K562 (cell line): Measurements from ENCODE around the gene GPHN. TPM values are rescaled to one million over a fixed set of nuclear protein-coding genes. Genes with fewer than 3 reads are reported as not detected.

ENCODE experiments used
- ATAC-seq: fragments of 200-7000 bp; cut with Tn5 transposase; 3 replicates; pipeline ENCODE4 v1.9.1; 2020; ENCODE audit warnings: moderate library complexity
- BruUV-seq: library from RNA; stranded (reverse); fragments of 400-500 nt; replicated peaks from 2 replicates; lab custom pipeline; 2021; lab: Mats Ljungman, UMichigan
- CTCF ChIA-PET: fragments of 300-600 bp; formaldehyde crosslinking; extraction: SDS; loops from one replicate; lab custom pipeline; 2021; ENCODE audit warnings: low intra/inter-chr PET ratio; lab: Yijun Ruan, JAX
- POLR2A ChIA-PET: fragments of 300-600, 350-650 bp; sonication (Branson Sonifier 250); formaldehyde crosslinking; extraction: SDS; loops from one replicate; lab custom pipeline; 2021; ENCODE audit warnings: antibody characterized with exemption, inconsistent platforms; lab: Yijun Ruan, JAX
- DNase-seq, 4 experiments: peaks; one replicate each; pipeline versions ENCODE4 v3.0.0 to v3.0.0-alpha.2; 2011 to 2018; ENCODE audit warnings: low spot score in 3 of 4, mixed read lengths in 3 of 4; ENCODE audit errors: extremely low read depth in 1 of 4
- FAIRE-seq: peaks from 2 replicates; lab custom pipeline; 2011; peaks lifted over from hg19 to GRCh38; lab: Jason Lieb, UNC
- H2AFZ ChIP-seq: 2 replicates; pipeline ENCODE4 v1.6.0; 2011; ENCODE audit warnings: low read depth, low read length, control low read depth, inconsistent platforms
- H3K27ac ChIP-seq: fragments of 200-600 bp; 3 replicates; pipeline ENCODE4 v1.8.0; 2011; ENCODE audit warnings: low read depth, mild to moderate bottlenecking, control low read depth, inconsistent platforms, low read length, moderate library complexity, mixed read lengths; ENCODE audit errors: extremely low read depth
- H3K27me3 ChIP-seq, 2 experiments: fragments of 300-600 bp in 1 of 2; 2 replicates in 1 of 2; 3 replicates in 1 of 2; pipeline versions ENCODE4 v1.6.0 to v1.8.0; 2011; ENCODE audit warnings: inconsistent platforms in 2 of 2, low read length in 2 of 2, mild to moderate bottlenecking in 1 of 2, mixed read lengths in 1 of 2, moderate library complexity in 1 of 2; ENCODE audit not compliant: control insufficient read depth in 2 of 2, insufficient read depth in 2 of 2
- H3K36me3 ChIP-seq: fragments of 300-600 bp; 3 replicates; pipeline ENCODE4 v1.8.0; 2011; ENCODE audit warnings: mild to moderate bottlenecking, low read length, inconsistent platforms; ENCODE audit not compliant: control insufficient read depth, insufficient read depth
- H3K4me1 ChIP-seq, 2 experiments: fragments of 200-600 bp in 1 of 2; replicated peaks in 1 of 2; 2 replicates in 1 of 2; 3 replicates in 1 of 2; pipeline versions ENCODE4 v1.5.1 to v1.8.0; 2011; ENCODE audit warnings: inconsistent platforms in 2 of 2, low read length in 2 of 2, mild to moderate bottlenecking in 1 of 2, mixed read lengths in 1 of 2, moderate library complexity in 1 of 2; ENCODE audit not compliant: control insufficient read depth in 2 of 2, insufficient read depth in 2 of 2
- H3K4me2 ChIP-seq: 2 replicates; pipeline ENCODE4 v1.6.1; 2011; ENCODE audit warnings: low read length, control low read depth, inconsistent platforms, mixed read lengths; ENCODE audit not compliant: insufficient read depth
- H3K4me3 ChIP-seq: fragments of 200-600 bp; sonication (generic), shearing (Covaris generic); 2 replicates; pipeline ENCODE4 v1.5.1; 2016; ENCODE audit warnings: control low read depth, inconsistent platforms
- H3K79me2 ChIP-seq: fragments of 200-600 bp; 3 replicates; pipeline ENCODE4 v1.8.0; 2011; ENCODE audit warnings: low read length, inconsistent platforms; ENCODE audit not compliant: control insufficient read depth, insufficient read depth
- H3K9ac ChIP-seq, 2 experiments: 2 replicates each; pipeline versions ENCODE4 v1.6.0 to v1.6.1; 2011; ENCODE audit warnings: low read depth in 2 of 2, low read length in 2 of 2, control low read depth in 1 of 2, inconsistent platforms in 1 of 2, mild to moderate bottlenecking in 1 of 2, mixed read lengths in 1 of 2; ENCODE audit not compliant: insufficient read depth in 1 of 2
- H3K9me1 ChIP-seq: one replicate; pipeline ENCODE4 v1.6.0; 2011; ENCODE audit warnings: inconsistent platforms, mild to moderate bottlenecking, low read length, moderate library complexity; ENCODE audit not compliant: control insufficient read depth, insufficient read depth
- H3K9me3 ChIP-seq: replicated peaks from 2 replicates; pipeline ENCODE4 v1.5.1; 2011; ENCODE audit warnings: low read depth, low read length, inconsistent platforms; ENCODE audit not compliant: control insufficient read depth, insufficient read depth
- H4K20me1 ChIP-seq: replicated peaks from 2 replicates; pipeline ENCODE4 v1.6.1; 2011; ENCODE audit warnings: low read length, inconsistent platforms, mixed read lengths; ENCODE audit not compliant: control insufficient read depth, insufficient read depth
- RAD21 ChIP-seq, 2 experiments: fragments of 250-450 bp in 1 of 2; fragments of 450-650 bp in 1 of 2; sonication (Bioruptor Pico) in 1 of 2; formaldehyde crosslinking in 1 of 2; IDR thresholded peaks in 1 of 2; conservative IDR thresholded peaks in 1 of 2; 2 replicates each; pipeline versions ENCODE4 v1.4.0 to v1.8.0; 2020 to 2022; ENCODE audit warnings: mild to moderate bottlenecking in 2 of 2, moderate library complexity in 1 of 2
- ZNF699 ChIP-seq: fragments of 250-450 bp; sonication (Bioruptor Pico); IDR thresholded peaks from 2 replicates; pipeline ENCODE4 v1.8.0; 2021; ENCODE audit warnings: mild to moderate bottlenecking, moderate library complexity; ENCODE audit not compliant: insufficient replicate concordance
- WGBS: fragments of 100-300 bp; shearing (Covaris generic); methylation state at CpG from one replicate; pipeline ENCODE4 v1.1.6; 2016; ENCODE audit warnings: low coverage, mixed read lengths; ENCODE audit not compliant: insufficient coverage; ENCODE audit errors: missing lambda C conversion rate; 5-methylcytosine and 5-hydroxymethylcytosine counted together
- in situ Hi-C: fragments of 300-500 bp; cut with MboI; formaldehyde crosslinking; loops from 4 replicates; pipeline ENCODE4 v1.15.0; 2018; ENCODE audit warnings: inconsistent platforms, mixed read lengths
- intact Hi-C: fragments of 100-400 bp; cut with micrococcal nuclease; formaldehyde crosslinking; loops from 2 replicates; pipeline ENCODE4 v1.14.2; 2022
- polyA plus RNA-seq, 8 experiments: library from polyadenylated mRNA; depleted of rRNA in 4 of 8; stranded (reverse) in 5 of 8; unstranded in 3 of 8; fragments of >200 nt; fragmentation: Nextera tagmentation in 2 of 8; fragmentation: Illumina TruSeq in 1 of 8; extraction: Ambion mirVana in 2 of 8; extraction: Trizol in 1 of 8; gene quantifications; 2 replicates each; pipeline versions ENCODE4 v1.2.1 to v1.2.3, GENCODE V29; 2011 to 2014; ENCODE audit warnings: inconsistent platforms in 1 of 8, missing spikeins in 1 of 8
- total RNA-seq, 7 experiments: library from RNA; depleted of rRNA in 6 of 7; stranded (reverse); fragments of >200 nt in 6 of 7; fragmentation: Illumina TruSeq in 2 of 7; extraction: Trizol in 2 of 7; gene quantifications; 2 replicates each; pipeline versions ENCODE4 v1.2.1 to v1.2.3, GENCODE V29; 2011 to 2021; ENCODE audit warnings: low replicate concordance in 1 of 7
- TF ChIP-seq, protein P1 (sequence below), 3 experiments: fragments of 200-800 bp in 1 of 3; fragments of 250-450 bp in 1 of 3; fragments of 450-650 bp in 1 of 3; sonication (Bioruptor Pico) in 1 of 3; sonication (Bioruptor generic) in 1 of 3; formaldehyde crosslinking in 1 of 3; IDR thresholded peaks; 2 replicates each; pipeline versions ENCODE4 v1.6.1 to v1.8.0; 2016 to 2022; ENCODE audit warnings: mild to moderate bottlenecking in 2 of 3, missing genetic modification characterization in 2 of 3, missing compliant biosample characterization in 1 of 3, moderate library complexity in 1 of 3
- TF ChIP-seq, protein P2 (sequence below), 3 experiments: IDR thresholded peaks in 2 of 3; conservative IDR thresholded peaks in 1 of 3; 2 replicates each; pipeline ENCODE4 v1.5.1; 2011 to 2012; ENCODE audit warnings: low read length in 3 of 3, mild to moderate bottlenecking in 3 of 3, control low read depth in 2 of 3, improper control_type of control experiment in 1 of 3, inconsistent platforms in 1 of 3, low read depth in 1 of 3, mixed read lengths in 1 of 3, moderate library complexity in 1 of 3; ENCODE audit not compliant: insufficient read depth in 2 of 3

The GPHN gene
- total and polyA plus RNA-seq, 9 of the 15 experiments (the other 6 are each of a cell fraction or from before 2014, with no cell fraction given), result 5.9 to 16.0 (median 11.4) TPM

DNA sequence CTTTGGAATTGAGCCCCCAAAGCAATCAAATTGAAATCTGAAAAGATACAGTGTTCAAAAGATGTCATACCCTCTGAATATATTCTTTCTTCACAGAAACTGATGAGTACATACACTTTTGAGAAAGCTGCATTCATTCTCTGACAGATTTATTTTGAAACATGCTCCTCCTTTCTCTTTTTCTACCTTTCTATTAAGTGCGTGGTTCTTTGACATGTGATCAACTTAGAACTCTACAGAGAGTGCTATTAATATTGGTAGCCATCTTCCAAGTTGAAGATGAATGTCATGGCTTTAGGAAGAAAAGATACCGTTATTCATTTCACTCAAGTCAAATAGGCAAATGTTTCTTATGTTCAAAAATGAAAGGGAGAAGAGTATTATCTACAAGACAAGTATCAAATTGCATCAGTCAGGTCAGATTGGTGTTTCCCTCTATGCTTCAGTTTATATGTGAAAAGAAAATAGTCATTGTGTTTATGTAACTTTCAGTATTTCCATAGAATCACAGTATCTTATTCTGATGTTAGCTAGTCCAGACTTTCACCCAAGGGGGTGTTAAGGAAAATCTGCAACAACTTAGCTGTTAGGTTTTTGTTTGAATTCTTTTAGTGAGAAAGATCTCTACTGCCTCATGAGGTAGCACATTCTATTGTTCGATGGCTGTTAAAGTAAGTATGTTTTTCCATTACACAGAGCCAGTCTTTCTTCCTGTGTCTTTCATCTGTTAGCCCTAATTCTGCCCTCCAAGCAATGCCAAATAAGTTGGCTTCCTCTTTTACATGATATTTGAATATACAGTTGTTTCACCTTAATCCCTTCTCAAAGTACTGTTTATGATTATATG is 625.9 kb downstream of the GPHN start:
- in situ Hi-C loops, result no loop called here
- ChIA-PET CTCF (no interaction called here), POLR2A (no interaction called here)
- ATAC-seq (no peak), FAIRE-seq (peak; percentile 26), DNase-seq (no peak)
- BruUV-seq, result no TSS peak
- intact Hi-C loops, result no loop called here
- Histone ChIP-seq H3K27ac (no peak overlapping the region), H3K27me3 (no peaks in the 10 kb centered on the region), H3K36me3 (no peaks in the 10 kb centered on the region), H3K79me2 (no peaks in the 10 kb centered on the region), H3K9me3 (no peaks in the 10 kb centered on the region), H3K4me1 (no peaks in the 10 kb centered on the region), H2AFZ (no peak overlapping the region), H3K9ac (no peak overlapping the region), H4K20me1 (no peaks in the 10 kb centered on the region), H3K4me2 (no peak overlapping the region), H3K9me1 (no peaks in the 10 kb centered on the region), H3K4me3 (no peak overlapping the region)
- WGBS, result 23% methylated on average over 3 of the region's 3 CpGs
- TF ChIP-seq RAD21 (CRISPR knock-in tag; conservative IDR thresholded peaks at IDR 0.05 in 1 of 2, IDR thresholded peaks at IDR 0.05 in 1 of 2), result 0 out of 4 replicates have a peak, but pooled peaks of 1 of the 2 experiments have one; percentile 19
- TF ChIP-seq ZNF699 (CRISPR knock-in tag), result no peak

DNA sequence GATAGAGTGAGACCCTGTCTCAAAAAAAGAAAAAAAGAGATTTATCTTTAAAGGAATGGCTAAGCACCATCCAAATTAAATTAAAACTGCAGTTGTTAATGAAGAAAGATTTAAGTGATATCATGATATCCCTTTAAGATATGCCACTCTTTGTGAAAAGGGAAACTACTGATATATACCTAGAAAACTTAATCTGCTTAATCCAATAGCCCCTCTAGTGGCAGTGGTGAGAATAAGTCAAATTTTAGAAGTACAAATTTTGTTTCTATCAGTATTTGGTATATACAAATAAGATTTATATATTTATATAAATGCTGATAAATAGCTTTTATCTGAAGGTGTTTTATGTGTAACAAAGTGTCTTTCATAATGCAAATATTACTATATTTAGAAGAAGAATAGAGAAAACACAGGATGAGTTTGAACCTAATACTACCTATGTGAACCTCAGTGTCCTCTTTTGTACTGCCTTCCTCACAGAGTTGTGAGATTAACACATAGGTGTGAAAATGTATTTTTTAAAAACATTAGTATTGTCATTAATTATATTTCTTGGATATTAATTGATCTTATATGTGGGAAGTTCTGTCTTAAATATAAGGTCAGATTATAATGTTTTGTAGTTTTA is 629.9 kb downstream of the GPHN start:
- in situ Hi-C loops, result no loop called here
- CTCF ChIA-PET, result no interaction called here
- DNase-seq, result peak in 2 of 4 experiments; percentile 5 to 26
- peak; percentile 36 to 51; a peak in 3 of 4 replicates for TF ChIP-seq RAD21 (CRISPR knock-in tag; conservative IDR thresholded peaks at IDR 0.05 in 1 of 2, IDR thresholded peaks at IDR 0.05 in 1 of 2)
- TF ChIP-seq, protein P1, sequence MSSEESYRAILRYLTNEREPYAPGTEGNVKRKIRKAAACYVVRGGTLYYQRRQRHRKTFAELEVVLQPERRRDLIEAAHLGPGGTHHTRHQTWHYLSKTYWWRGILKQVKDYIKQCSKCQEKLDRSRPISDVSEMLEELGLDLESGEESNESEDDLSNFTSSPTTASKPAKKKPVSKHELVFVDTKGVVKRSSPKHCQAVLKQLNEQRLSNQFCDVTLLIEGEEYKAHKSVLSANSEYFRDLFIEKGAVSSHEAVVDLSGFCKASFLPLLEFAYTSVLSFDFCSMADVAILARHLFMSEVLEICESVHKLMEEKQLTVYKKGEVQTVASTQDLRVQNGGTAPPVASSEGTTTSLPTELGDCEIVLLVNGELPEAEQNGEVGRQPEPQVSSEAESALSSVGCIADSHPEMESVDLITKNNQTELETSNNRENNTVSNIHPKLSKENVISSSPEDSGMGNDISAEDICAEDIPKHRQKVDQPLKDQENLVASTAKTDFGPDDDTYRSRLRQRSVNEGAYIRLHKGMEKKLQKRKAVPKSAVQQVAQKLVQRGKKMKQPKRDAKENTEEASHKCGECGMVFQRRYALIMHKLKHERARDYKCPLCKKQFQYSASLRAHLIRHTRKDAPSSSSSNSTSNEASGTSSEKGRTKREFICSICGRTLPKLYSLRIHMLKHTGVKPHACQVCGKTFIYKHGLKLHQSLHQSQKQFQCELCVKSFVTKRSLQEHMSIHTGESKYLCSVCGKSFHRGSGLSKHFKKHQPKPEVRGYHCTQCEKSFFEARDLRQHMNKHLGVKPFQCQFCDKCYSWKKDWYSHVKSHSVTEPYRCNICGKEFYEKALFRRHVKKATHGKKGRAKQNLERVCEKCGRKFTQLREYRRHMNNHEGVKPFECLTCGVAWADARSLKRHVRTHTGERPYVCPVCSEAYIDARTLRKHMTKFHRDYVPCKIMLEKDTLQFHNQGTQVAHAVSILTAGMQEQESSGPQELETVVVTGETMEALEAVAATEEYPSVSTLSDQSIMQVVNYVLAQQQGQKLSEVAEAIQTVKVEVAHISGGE (CRISPR knock-in tag; IDR thresholded peaks at IDR 0.05), result no peak
- TF ChIP-seq, protein P2, sequence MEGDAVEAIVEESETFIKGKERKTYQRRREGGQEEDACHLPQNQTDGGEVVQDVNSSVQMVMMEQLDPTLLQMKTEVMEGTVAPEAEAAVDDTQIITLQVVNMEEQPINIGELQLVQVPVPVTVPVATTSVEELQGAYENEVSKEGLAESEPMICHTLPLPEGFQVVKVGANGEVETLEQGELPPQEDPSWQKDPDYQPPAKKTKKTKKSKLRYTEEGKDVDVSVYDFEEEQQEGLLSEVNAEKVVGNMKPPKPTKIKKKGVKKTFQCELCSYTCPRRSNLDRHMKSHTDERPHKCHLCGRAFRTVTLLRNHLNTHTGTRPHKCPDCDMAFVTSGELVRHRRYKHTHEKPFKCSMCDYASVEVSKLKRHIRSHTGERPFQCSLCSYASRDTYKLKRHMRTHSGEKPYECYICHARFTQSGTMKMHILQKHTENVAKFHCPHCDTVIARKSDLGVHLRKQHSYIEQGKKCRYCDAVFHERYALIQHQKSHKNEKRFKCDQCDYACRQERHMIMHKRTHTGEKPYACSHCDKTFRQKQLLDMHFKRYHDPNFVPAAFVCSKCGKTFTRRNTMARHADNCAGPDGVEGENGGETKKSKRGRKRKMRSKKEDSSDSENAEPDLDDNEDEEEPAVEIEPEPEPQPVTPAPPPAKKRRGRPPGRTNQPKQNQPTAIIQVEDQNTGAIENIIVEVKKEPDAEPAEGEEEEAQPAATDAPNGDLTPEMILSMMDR (IDR thresholded peaks at IDR 0.05 in 2 of 3, conservative IDR thresholded peaks at IDR 0.05 in 1 of 3; ENCODE audit: insufficient read depth in 2 of 3, low read depth in 1 of 3, low read length in 3 of 3), result peak in 2 of 3 experiments; percentile 15 to 56; a peak in 3 of 6 replicates
- Histone ChIP-seq H3K27me3 (no peaks in the 10 kb centered on the region), H3K79me2 (no peaks in the 10 kb centered on the region), H3K4me2 (no peak overlapping the region), H2AFZ (no peak overlapping the region), H3K4me1 (no peaks in the 10 kb centered on the region), H3K9me1 (no peaks in the 10 kb centered on the region), H3K9ac (no peak overlapping the region), H4K20me1 (no peaks in the 10 kb centered on the region), H3K4me3 (no peak overlapping the region), H3K9me3 (no peaks in the 10 kb centered on the region), H3K27ac (no peak overlapping the region), H3K36me3 (no peaks in the 10 kb centered on the region)
- no TSS peak for BruUV-seq
- intact Hi-C loops, result no loop called here
- POLR2A ChIA-PET, result no interaction called here
- no peak for FAIRE-seq
- ATAC-seq, result no peak
